Left lung (tissue), 10 donors: ENCODE measurements around the gene PKNOX2. TPM values are rescaled to one million over a fixed set of nuclear protein-coding genes. Genes with fewer than 3 reads are reported as not detected.

Source experiments
- ATAC-seq: fragments of 200-7000 bp; cut with Tn5 transposase; one replicate; pipeline ENCODE4 v1.9.1; 2020; ENCODE audit warnings: moderate library complexity
- DNase-seq, 4 donors: peaks; one replicate each; pipeline ENCODE4 v3.0.0-alpha.2; 2013 to 2020
- H3K27ac ChIP-seq, 2 donors: fragments of 200-600 bp; sonication (generic) in 1 of 2; one replicate each; pipeline versions ENCODE4 v1.5.0 to v1.8.0; 2020 to 2021
- H3K27me3 ChIP-seq, 2 donors: fragments of 200-600 bp; sonication (generic) in 1 of 2; one replicate each; pipeline versions ENCODE4 v1.5.0 to v1.8.0; 2020 to 2021
- H3K36me3 ChIP-seq, 2 donors: fragments of 200-600 bp; sonication (generic) in 1 of 2; one replicate each; pipeline versions ENCODE4 v1.5.0 to v1.8.0; 2020 to 2021
- H3K4me1 ChIP-seq, 2 donors: fragments of 200-600 bp; one replicate each; pipeline ENCODE4 v1.8.0; 2021
- H3K4me3 ChIP-seq, 2 donors: fragments of 200-600 bp; sonication (generic) in 1 of 2; one replicate each; pipeline versions ENCODE4 v1.5.0 to v1.8.0; 2020 to 2021; ENCODE audit warnings: mild to moderate bottlenecking in 1 of 2
- H3K9me3 ChIP-seq, 2 donors: fragments of 200-600 bp; sonication (generic) in 1 of 2; one replicate each; pipeline versions ENCODE4 v1.5.0 to v1.8.0; 2020 to 2021
- CTCF ChIP-seq, 2 donors: fragments of 200-600 bp; sonication (generic) in 1 of 2; IDR thresholded peaks; one replicate each; pipeline versions ENCODE4 v1.5.0 to v1.8.0; 2021; ENCODE audit warnings: antibody characterized with exemption in 2 of 2
- intact Hi-C, 2 donors: fragments of 100-400 bp; cut with DNase I; formaldehyde crosslinking; loops; one replicate each; pipeline versions ENCODE4 v1.11.2 to v1.14.2; 2022
- polyA plus RNA-seq, 6 donors: library from polyadenylated mRNA; unstranded; fragments of 120-200 nt; gene quantifications; one replicate each; pipeline ENCODE4 v1.2.1, GENCODE V29; 2013; ENCODE audit not compliant: insufficient read length in 6 of 6
- total RNA-seq, 2 donors: library from RNA; stranded (reverse); fragmentation: NEBNext Ultra II Directional; extraction: Animal tissue kit (Norgen Biotek cat#: 25700); gene quantifications; one replicate each; pipeline ENCODE4 v1.2.1, GENCODE V29; 2021
- donor health status: DM: no; HTN: yes; CAD: no.
- donor health status: DM: no; HTN: no; CAD: no.

The PKNOX2 gene
- total and polyA plus RNA-seq, 8 donors = 6.7 to 18.9 (median 16.7) TPM

- Histone ChIP-seq H3K27me3 (no peaks in the 10 kb centered on the region), H3K27ac (no peak overlapping the region), H3K9me3 (no peaks in the 10 kb centered on the region), H3K4me1 (no peaks in the 10 kb centered on the region), H3K36me3 (no peaks in the 10 kb centered on the region), H3K4me3 (no peak overlapping the region)
- intact Hi-C loops = no loop called here
- DNase-seq (no peak), ATAC-seq (no peak)
- TF ChIP-seq CTCF (IDR thresholded peaks at IDR 0.05) = no peak
Observed at GRCh38 chr11:125289419-125290098, 125.0 kb downstream of the PKNOX2 start.

GRCh38 chr11:125290263-125290662 is 125.7 kb downstream of the PKNOX2 start:
- no peak for TF ChIP-seq CTCF (IDR thresholded peaks at IDR 0.05)
- DNase-seq = no peak
- Histone ChIP-seq H3K27me3 (no peaks in the 10 kb centered on the region), H3K36me3 (no peaks in the 10 kb centered on the region), H3K4me3 (no peak overlapping the region), H3K27ac (no peak overlapping the region), H3K9me3 (no peaks in the 10 kb centered on the region), H3K4me1 (no peaks in the 10 kb centered on the region)
- ATAC-seq = no peak
- intact Hi-C loops = no loop called here

GRCh38 chr11:125292100-125292499 is 127.5 kb downstream of the PKNOX2 start:
- Histone ChIP-seq H3K27ac (no peak overlapping the region), H3K36me3 (no peaks in the 10 kb centered on the region), H3K4me1 (no peaks in the 10 kb centered on the region), H3K27me3 (no peaks in the 10 kb centered on the region), H3K9me3 (no peaks in the 10 kb centered on the region), H3K4me3 (no peak overlapping the region)
- DNase-seq (no peak), ATAC-seq (no peak)
- intact Hi-C loops = no loop called here
- TF ChIP-seq CTCF (IDR thresholded peaks at IDR 0.05) = no peak

GRCh38 chr11:125293596-125293995 is 129.0 kb downstream of the PKNOX2 start:
- DNase-seq = no peak
- TF ChIP-seq CTCF (IDR thresholded peaks at IDR 0.05) = no peak
- intact Hi-C loops = no loop called here
- H3K4me3 ChIP-seq = no peak overlapping the region
- no peak overlapping the region for H3K27ac ChIP-seq
- H3K27me3 ChIP-seq = no peaks in the 10 kb centered on the region
- no peaks in the 10 kb centered on the region for H3K9me3 ChIP-seq
- no peaks in the 10 kb centered on the region for H3K4me1 ChIP-seq
- ATAC-seq = no peak
- no peaks in the 10 kb centered on the region for H3K36me3 ChIP-seq

GRCh38 chr11:125295931-125296330 is 131.4 kb downstream of the PKNOX2 start:
- Histone ChIP-seq H3K27ac (no peak overlapping the region), H3K27me3 (no peaks in the 10 kb centered on the region), H3K4me3 (no peak overlapping the region), H3K36me3 (no peaks in the 10 kb centered on the region), H3K4me1 (no peaks in the 10 kb centered on the region), H3K9me3 (no peaks in the 10 kb centered on the region)
- ATAC-seq = no peak
- no peak for DNase-seq
- intact Hi-C loops = no loop called here
- TF ChIP-seq CTCF (IDR thresholded peaks at IDR 0.05) = no peak
